HCT116 (cell line): Measurements from ENCODE around the gene YY1. TPM values are rescaled to one million over a fixed set of nuclear protein-coding genes. Genes with fewer than 3 reads are reported as not detected.

Source experiments
- ATAC-seq: fragments of 200-7000 bp; cut with Tn5 transposase; 2 replicates; pipeline ENCODE4 v1.9.1; 2020; ENCODE audit warnings: mild to moderate bottlenecking, moderate library complexity
- BruUV-seq: library from RNA; stranded (reverse); fragments of 400-500 nt; replicated peaks from 2 replicates; lab custom pipeline; 2021; lab: Mats Ljungman, UMichigan
- CTCF ChIA-PET: fragments of 300-600 bp; sonication (Branson Sonifier 250); formaldehyde crosslinking; loops from one replicate; lab custom pipeline; 2021; ENCODE audit warnings: antibody characterized with exemption; lab: Charles Lee
- POLR2A ChIA-PET: fragments of 300-600, 350-600 bp; sonication (Branson Sonifier 250); formaldehyde crosslinking; loops from one replicate; lab custom pipeline; 2021; ENCODE audit warnings: antibody characterized with exemption; lab: Charles Lee
- RAD21 ChIA-PET, 2 experiments: fragments of 300-600 bp; sonication (Branson Sonifier 250); formaldehyde crosslinking; loops; one replicate each; lab custom pipeline; 2023; ENCODE audit warnings: low total read pairs in 2 of 2; ENCODE audit not compliant: uncharacterized antibody in 2 of 2, unreplicated experiment in 2 of 2, low non-redundant PET in 1 of 2; lab: Charles Lee
- DNase-seq: peaks from one replicate; pipeline ENCODE4 v3.0.0-alpha.2; 2010; ENCODE audit warnings: low read depth, low spot score
- H2AFZ ChIP-seq: fragments of 200-600 bp; shearing (Covaris generic), sonication (generic); 2 replicates; pipeline ENCODE4 v1.6.1; 2017; ENCODE audit warnings: low read depth, mixed run types, mixed read lengths, antibody characterized with exemption, low read length; ENCODE audit not compliant: poor library complexity, severe bottlenecking
- H3K27ac ChIP-seq: 2 replicates; pipeline ENCODE4 v1.5.1; 2012; ENCODE audit warnings: low read depth, low read length
- H3K27me3 ChIP-seq: fragments of 200-600 bp; sonication (generic); 2 replicates; pipeline ENCODE4 v1.6.1; 2016; ENCODE audit warnings: mixed run types, low read length, mixed read lengths; ENCODE audit not compliant: insufficient read depth
- H3K36me3 ChIP-seq, 2 experiments: fragments of 200-500 bp in 1 of 2; fragments of 200-600 bp in 1 of 2; sonication (Bioruptor generic) in 1 of 2; sonication (generic) in 1 of 2; 2 replicates each; pipeline versions ENCODE4 v1.5.1 to v1.6.1; 2014 to 2016; ENCODE audit warnings: low read length in 2 of 2, inconsistent platforms in 1 of 2, mixed read lengths in 1 of 2, mixed run types in 1 of 2; ENCODE audit not compliant: insufficient read depth in 2 of 2, control insufficient read depth in 1 of 2
- H3K4me1 ChIP-seq, 2 experiments: fragments of 200-600 bp in 1 of 2; sonication (generic) in 1 of 2; 2 replicates each; pipeline versions ENCODE4 v1.5.1 to v1.6.1; 2012 to 2017; ENCODE audit warnings: low read length in 2 of 2, inconsistent platforms in 1 of 2, mild to moderate bottlenecking in 1 of 2, mixed read lengths in 1 of 2, mixed run types in 1 of 2, moderate library complexity in 1 of 2; ENCODE audit not compliant: insufficient read depth in 2 of 2, control insufficient read depth in 1 of 2
- H3K4me2 ChIP-seq: fragments of 200-600 bp; sonication (generic); 2 replicates; pipeline ENCODE4 v1.6.1; 2017; ENCODE audit warnings: mixed run types, low read length, mixed read lengths
- H3K4me3 ChIP-seq, 2 experiments: fragments of 200-600 bp in 1 of 2; sonication (generic) in 1 of 2; replicated peaks in 1 of 2; 2 replicates each; pipeline ENCODE4 v1.5.1; 2011 to 2016; ENCODE audit warnings: low read length in 2 of 2, control low read depth in 1 of 2, low read depth in 1 of 2, mild to moderate bottlenecking in 1 of 2, mixed read lengths in 1 of 2, mixed run types in 1 of 2
- H3K79me2 ChIP-seq: fragments of 200-600 bp; sonication (generic); 2 replicates; pipeline ENCODE4 v1.6.1; 2017; ENCODE audit warnings: mild to moderate bottlenecking, mixed run types, low read length, moderate library complexity, mixed read lengths; ENCODE audit not compliant: insufficient read depth
- H3K9ac ChIP-seq: fragments of 200-600 bp; sonication (generic); 2 replicates; pipeline ENCODE4 v1.6.1; 2016; ENCODE audit warnings: low read length, mixed read lengths
- H3K9me2 ChIP-seq: fragments of 200-600 bp; sonication (generic), shearing (Covaris generic); 2 replicates; pipeline ENCODE4 v1.6.1; 2017; ENCODE audit warnings: mixed run types, mild to moderate bottlenecking, moderate library complexity; ENCODE audit not compliant: insufficient read depth
- H3K9me3 ChIP-seq, 2 experiments: fragments of 200-500 bp in 1 of 2; fragments of 200-600 bp in 1 of 2; sonication (Bioruptor generic) in 1 of 2; sonication (generic) in 1 of 2; 2 replicates each; pipeline ENCODE4 v1.6.1; 2014 to 2017; ENCODE audit warnings: low read length in 2 of 2, mixed read lengths in 2 of 2, inconsistent platforms in 1 of 2, low read depth in 1 of 2, mild to moderate bottlenecking in 1 of 2, mixed run types in 1 of 2, moderate library complexity in 1 of 2; ENCODE audit not compliant: control insufficient read depth in 1 of 2, insufficient read depth in 1 of 2
- H4K20me1 ChIP-seq: fragments of 200-600 bp; sonication (generic), shearing (Covaris generic); 2 replicates; pipeline ENCODE4 v1.6.1; 2017; ENCODE audit warnings: mixed run types, mild to moderate bottlenecking, moderate library complexity; ENCODE audit not compliant: insufficient read depth
- CEBPB ChIP-seq: IDR thresholded peaks from 2 replicates; pipeline ENCODE4 v1.6.1; 2012; ENCODE audit warnings: low read depth
- ELF1 ChIP-seq: IDR thresholded peaks from 2 replicates; pipeline ENCODE4 v1.6.1; 2012; ENCODE audit warnings: low read depth, borderline replicate concordance
- FOSL1 ChIP-seq: IDR thresholded peaks from 2 replicates; pipeline ENCODE4 v1.6.1; 2012; ENCODE audit warnings: low read depth
- JUND ChIP-seq: IDR thresholded peaks from 2 replicates; pipeline ENCODE4 v1.6.1; 2012
- POLR2A ChIP-seq: IDR thresholded peaks from 2 replicates; pipeline ENCODE4 v1.7.0; 2011; ENCODE audit warnings: borderline replicate concordance; ENCODE audit not compliant: insufficient read depth, insufficient read length; ENCODE audit errors: extremely low read depth
- POLR2AphosphoS5 ChIP-seq: IDR thresholded peaks from 2 replicates; pipeline ENCODE4 v1.6.1; 2011; ENCODE audit warnings: mild to moderate bottlenecking, low read depth, low read length, moderate library complexity
- RAD21 ChIP-seq: IDR thresholded peaks from 2 replicates; pipeline ENCODE4 v1.6.1; 2012; ENCODE audit warnings: low read depth, mild to moderate bottlenecking
- REST ChIP-seq: IDR thresholded peaks from 2 replicates; pipeline ENCODE4 v1.6.1; 2012; ENCODE audit warnings: low read depth
- SP1 ChIP-seq: IDR thresholded peaks from 2 replicates; pipeline ENCODE4 v1.6.1; 2012; ENCODE audit warnings: low read depth
- YY1 ChIP-seq: IDR thresholded peaks from 2 replicates; pipeline ENCODE4 v1.6.1; 2011; ENCODE audit warnings: low read length, low read depth, moderate library complexity, mild to moderate bottlenecking; ENCODE audit not compliant: insufficient replicate concordance; ENCODE audit errors: extremely low read depth
- ZNF274 ChIP-seq: fragments of 200-500 bp; sonication (Bioruptor generic); IDR thresholded peaks from 2 replicates; pipeline ENCODE4 v1.6.1; 2014; ENCODE audit warnings: mild to moderate bottlenecking, low read depth, low read length, inconsistent platforms
- intact Hi-C: fragments of 100-400 bp; cut with micrococcal nuclease; formaldehyde crosslinking; loops from 2 replicates; pipeline ENCODE4 v1.10.0; 2022
- total RNA-seq: library from RNA; stranded (reverse); gene quantifications from one replicate; pipeline ENCODE4 v1.2.1, GENCODE V29; 2021; ENCODE audit not compliant: unreplicated experiment
- TF ChIP-seq, protein P1 (sequence below): IDR thresholded peaks from 2 replicates; pipeline ENCODE4 v1.6.1; 2012
- TF ChIP-seq, protein P2 (sequence below): IDR thresholded peaks from 2 replicates; pipeline ENCODE4 v1.6.1; 2012
- TF ChIP-seq, protein P3 (sequence below): IDR thresholded peaks from 2 replicates; pipeline ENCODE4 v1.6.1; 2011; ENCODE audit warnings: mild to moderate bottlenecking, low read length, moderate library complexity; ENCODE audit not compliant: insufficient replicate concordance; ENCODE audit errors: extremely low read depth

Gene YY1
- total RNA-seq, 1 experiment from 2014 or later: 111 TPM

DNA sequence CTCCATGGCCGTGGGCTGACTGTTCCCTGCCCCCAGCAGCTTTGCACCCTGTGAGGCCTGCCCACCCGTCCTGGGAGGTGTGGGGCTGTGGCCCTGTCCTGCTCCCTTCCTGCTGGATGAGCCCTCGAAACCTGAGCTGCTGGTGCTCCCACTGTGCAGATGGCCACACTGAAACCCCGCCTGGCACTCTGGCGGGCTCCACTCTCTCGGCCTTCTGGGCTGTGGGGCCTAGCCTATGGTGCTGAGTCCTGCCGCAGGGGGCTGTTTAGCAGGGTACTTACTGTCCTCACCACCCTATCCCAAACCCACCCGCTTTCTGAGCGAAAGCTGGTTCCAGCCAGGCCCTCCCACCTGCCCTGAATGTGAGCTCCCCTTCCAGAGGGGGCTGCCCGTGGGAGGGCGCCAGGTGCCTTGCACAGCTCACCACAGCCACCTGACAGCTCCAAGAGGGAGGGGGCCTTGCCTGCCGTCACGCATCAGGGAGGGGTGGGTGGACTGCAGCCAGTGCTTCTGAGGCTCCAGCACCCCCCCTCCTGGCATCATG, 91.5 kb downstream of the YY1 start:
- intact Hi-C loops: no loop called here
- Histone ChIP-seq H3K27me3 (no peaks in the 10 kb centered on the region), H4K20me1 (no peaks in the 10 kb centered on the region), H3K4me2 (no peak overlapping the region), H2AFZ (no peak overlapping the region), H3K27ac (no peak overlapping the region), H3K4me3 (no peak overlapping the region), H3K9me3 (no peaks in the 10 kb centered on the region), H3K9me2 (no peaks in the 10 kb centered on the region), H3K9ac (no peak overlapping the region), H3K79me2 (no peaks in the 10 kb centered on the region), H3K4me1 (no peaks in the 10 kb centered on the region), H3K36me3 (no peaks in the 10 kb centered on the region)
- no peak for DNase-seq
- no peak for ATAC-seq
- no TSS peak for BruUV-seq
- ChIA-PET CTCF (no interaction called here), POLR2A (no interaction called here), RAD21 (no interaction called here)
- TF ChIP-seq, protein P1, sequence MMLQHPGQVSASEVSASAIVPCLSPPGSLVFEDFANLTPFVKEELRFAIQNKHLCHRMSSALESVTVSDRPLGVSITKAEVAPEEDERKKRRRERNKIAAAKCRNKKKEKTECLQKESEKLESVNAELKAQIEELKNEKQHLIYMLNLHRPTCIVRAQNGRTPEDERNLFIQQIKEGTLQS: no peak
- TF ChIP-seq REST (no peak), ZNF274 (no peak), POLR2AphosphoS5 (no peak), RAD21 (no peak), SP1 (no peak), JUND (no peak), FOSL1 (no peak), ELF1 (no peak), CEBPB (no peak), POLR2A (no peak), YY1 (no peak)
- TF ChIP-seq, protein P2, sequence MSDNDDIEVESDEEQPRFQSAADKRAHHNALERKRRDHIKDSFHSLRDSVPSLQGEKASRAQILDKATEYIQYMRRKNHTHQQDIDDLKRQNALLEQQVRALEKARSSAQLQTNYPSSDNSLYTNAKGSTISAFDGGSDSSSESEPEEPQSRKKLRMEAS: no peak
- TF ChIP-seq, protein P3, sequence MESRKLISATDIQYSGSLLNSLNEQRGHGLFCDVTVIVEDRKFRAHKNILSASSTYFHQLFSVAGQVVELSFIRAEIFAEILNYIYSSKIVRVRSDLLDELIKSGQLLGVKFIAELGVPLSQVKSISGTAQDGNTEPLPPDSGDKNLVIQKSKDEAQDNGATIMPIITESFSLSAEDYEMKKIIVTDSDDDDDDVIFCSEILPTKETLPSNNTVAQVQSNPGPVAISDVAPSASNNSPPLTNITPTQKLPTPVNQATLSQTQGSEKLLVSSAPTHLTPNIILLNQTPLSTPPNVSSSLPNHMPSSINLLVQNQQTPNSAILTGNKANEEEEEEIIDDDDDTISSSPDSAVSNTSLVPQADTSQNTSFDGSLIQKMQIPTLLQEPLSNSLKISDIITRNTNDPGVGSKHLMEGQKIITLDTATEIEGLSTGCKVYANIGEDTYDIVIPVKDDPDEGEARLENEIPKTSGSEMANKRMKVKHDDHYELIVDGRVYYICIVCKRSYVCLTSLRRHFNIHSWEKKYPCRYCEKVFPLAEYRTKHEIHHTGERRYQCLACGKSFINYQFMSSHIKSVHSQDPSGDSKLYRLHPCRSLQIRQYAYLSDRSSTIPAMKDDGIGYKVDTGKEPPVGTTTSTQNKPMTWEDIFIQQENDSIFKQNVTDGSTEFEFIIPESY: no peak
